ENCODE results near the gene STT3B.

The STT3B gene

DNA sequence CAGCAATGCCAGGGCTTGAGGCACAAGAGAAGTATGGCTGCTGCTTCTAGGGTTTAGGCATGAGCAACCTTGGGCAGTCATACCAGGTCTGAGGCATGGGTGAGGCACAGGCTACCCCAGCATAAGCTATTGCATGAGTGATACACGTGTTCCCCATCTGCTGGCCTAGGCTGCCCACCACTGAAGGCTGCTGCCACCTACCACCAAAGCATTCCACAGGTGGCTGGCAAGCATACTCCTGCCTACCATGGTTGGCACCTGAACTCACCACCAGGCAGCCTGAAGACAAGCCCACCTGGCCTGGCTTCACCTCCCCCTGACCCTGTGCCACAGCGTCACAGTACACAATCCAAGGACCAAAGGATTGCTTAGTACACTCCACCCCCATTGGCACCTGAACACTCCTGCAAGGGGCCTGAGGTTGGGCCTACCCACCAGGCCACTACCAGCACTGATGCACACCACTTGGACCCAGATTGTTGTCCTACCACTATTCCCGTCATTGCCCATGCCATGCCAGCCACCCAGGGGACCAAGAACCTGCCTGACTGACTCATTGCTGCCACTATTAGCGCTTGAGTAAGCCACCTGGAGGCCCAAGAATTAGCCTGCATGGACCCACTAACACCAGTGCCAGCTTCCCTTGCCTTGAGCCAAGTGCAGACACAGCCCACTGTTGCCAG is 115.7 kb downstream of the STT3B start:
- no peak overlapping the region for H3K4me3 ChIP-seq (ENCODE audit: low read depth, low read length)
- H3K27ac ChIP-seq (ENCODE audit: low read depth, low read length) = no peak overlapping the region
- no peaks in the 10 kb centered on the region for H3K27me3 ChIP-seq (ENCODE audit: control insufficient read depth, insufficient read depth, low read length)
- H3K9me3 ChIP-seq (ENCODE audit: control insufficient read depth, insufficient read depth, low read length) = peaks cover 18% of the 10 kb centered on the region
- H3K36me3 ChIP-seq (ENCODE audit: control insufficient read depth, insufficient read depth, low read length) = peaks cover 13% of the 10 kb centered on the region
- no peak overlapping the region for H3K9ac ChIP-seq (ENCODE audit: low read depth, low read length)
- no peaks in the 10 kb centered on the region for H3K4me1 ChIP-seq (ENCODE audit: control insufficient read depth, insufficient read depth, low read length)

DNA sequence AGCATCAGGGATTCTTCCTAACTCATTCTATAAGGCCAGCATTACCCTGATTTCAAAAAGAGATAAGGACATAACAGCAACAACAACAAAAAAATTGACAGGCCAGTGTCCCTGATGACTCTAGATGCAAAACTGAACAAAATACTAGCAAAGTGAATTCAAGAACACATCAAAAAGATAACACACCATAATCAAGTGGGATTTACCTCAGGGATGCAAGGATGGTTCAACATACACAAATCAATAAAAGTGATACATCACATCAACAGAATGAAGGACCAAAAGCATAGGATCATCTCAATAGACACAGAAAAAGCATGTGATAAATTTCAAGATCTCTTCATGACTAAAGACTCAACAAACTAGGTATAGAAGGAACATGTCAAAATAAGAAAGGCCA is 119.6 kb downstream of the STT3B start:
- H3K9me3 ChIP-seq (ENCODE audit: control insufficient read depth, insufficient read depth, low read length) = peaks cover 33% of the 10 kb centered on the region

DNA sequence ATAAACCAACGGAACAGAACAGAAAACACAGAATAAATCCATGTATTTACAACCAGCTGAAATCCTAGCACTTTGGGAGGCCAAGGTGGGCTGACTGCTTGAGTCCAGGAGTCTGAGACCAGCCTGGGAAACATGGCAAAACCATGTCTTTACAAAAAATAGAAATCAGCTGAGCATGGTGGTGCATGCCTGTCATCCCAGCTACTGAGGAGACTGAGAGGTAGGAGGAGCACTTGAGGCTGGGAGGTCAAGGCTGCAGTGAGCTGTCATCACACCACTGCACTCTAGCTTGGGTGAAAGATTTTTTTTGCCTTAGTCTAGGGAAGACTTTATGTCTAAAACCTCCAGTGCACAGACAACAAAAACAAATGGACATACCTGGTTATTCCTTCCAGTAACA is 120.7 kb downstream of the STT3B start:
- Histone ChIP-seq H3K4me1 (ENCODE audit: control insufficient read depth, insufficient read depth, low read length) (no peaks in the 10 kb centered on the region), H3K27ac (ENCODE audit: low read depth, low read length) (no peak overlapping the region), H3K9me3 (ENCODE audit: control insufficient read depth, insufficient read depth, low read length) (peaks cover 30% of the 10 kb centered on the region), H3K4me3 (ENCODE audit: low read depth, low read length) (no peak overlapping the region), H3K9ac (ENCODE audit: low read depth, low read length) (no peak overlapping the region), H3K27me3 (ENCODE audit: control insufficient read depth, insufficient read depth, low read length) (no peaks in the 10 kb centered on the region), H3K36me3 (ENCODE audit: control insufficient read depth, insufficient read depth, low read length) (peaks cover 2% of the 10 kb centered on the region; the same call in 1 of the 2 replicates)

More for the DNA sequence above, 119.6 kb downstream of the STT3B start:
- Histone ChIP-seq H3K4me3 (ENCODE audit: low read depth, low read length) (no peak overlapping the region), H3K9ac (ENCODE audit: low read depth, low read length) (no peak overlapping the region), H3K27ac (ENCODE audit: low read depth, low read length) (no peak overlapping the region), H3K4me1 (ENCODE audit: control insufficient read depth, insufficient read depth, low read length) (no peaks in the 10 kb centered on the region), H3K36me3 (ENCODE audit: control insufficient read depth, insufficient read depth, low read length) (peaks cover 9% of the 10 kb centered on the region), H3K27me3 (ENCODE audit: control insufficient read depth, insufficient read depth, low read length) (no peaks in the 10 kb centered on the region)

DNA sequence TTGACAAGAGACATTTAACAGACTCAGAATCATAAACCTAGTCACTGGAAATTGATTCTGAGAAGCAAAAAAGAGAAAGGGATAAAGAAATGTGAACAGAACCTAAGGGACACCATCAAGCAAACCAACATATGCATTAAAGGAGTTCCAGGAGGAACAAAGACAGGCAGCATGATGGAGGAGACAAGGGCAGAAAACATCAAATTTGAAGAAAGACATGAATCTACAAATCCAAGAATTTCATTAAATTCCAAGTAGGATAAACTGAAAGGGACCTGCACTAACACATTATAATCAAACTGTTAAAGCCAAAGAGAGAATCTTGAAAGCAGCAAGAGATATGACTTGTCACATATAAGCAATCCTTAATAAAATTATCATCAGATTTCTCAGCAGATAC is 122.3 kb downstream of the STT3B start:
- no peak overlapping the region for H3K4me3 ChIP-seq (ENCODE audit: low read depth, low read length)
- no peaks in the 10 kb centered on the region for H3K27me3 ChIP-seq (ENCODE audit: control insufficient read depth, insufficient read depth, low read length)
- no peak overlapping the region for H3K27ac ChIP-seq (ENCODE audit: low read depth, low read length)
- peaks cover 8% of the 10 kb centered on the region for H3K36me3 ChIP-seq (ENCODE audit: control insufficient read depth, insufficient read depth, low read length)
- no peak overlapping the region for H3K9ac ChIP-seq (ENCODE audit: low read depth, low read length)
- H3K4me1 ChIP-seq (ENCODE audit: control insufficient read depth, insufficient read depth, low read length) = no peaks in the 10 kb centered on the region
- H3K9me3 ChIP-seq (ENCODE audit: control insufficient read depth, insufficient read depth, low read length) = peaks cover 30% of the 10 kb centered on the region

DNA sequence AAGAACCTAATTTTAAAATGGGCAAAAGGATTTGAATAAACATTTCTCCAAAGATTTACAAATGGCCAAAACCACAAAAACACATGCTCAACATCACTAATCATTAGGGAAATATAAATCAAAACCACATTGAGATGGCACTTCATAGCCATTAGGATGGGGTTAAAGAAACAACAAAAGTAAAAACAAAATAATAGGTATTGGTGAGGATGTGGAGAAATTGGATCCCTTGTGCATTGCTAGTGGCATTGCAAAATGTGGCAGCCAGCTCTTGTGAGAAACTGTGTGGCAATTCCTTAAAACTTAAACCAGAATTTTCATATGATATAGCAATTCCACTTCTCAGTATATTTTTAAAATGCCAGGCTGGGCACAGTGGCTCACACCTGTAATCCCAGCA is 126.5 kb downstream of the STT3B start:
- no peak overlapping the region for H3K4me3 ChIP-seq (ENCODE audit: low read depth, low read length)
- no peak overlapping the region for H3K27ac ChIP-seq (ENCODE audit: low read depth, low read length)
- peaks cover 7% of the 10 kb centered on the region for H3K9me3 ChIP-seq (ENCODE audit: control insufficient read depth, insufficient read depth, low read length)
- no peak overlapping the region for H3K9ac ChIP-seq (ENCODE audit: low read depth, low read length)
- peaks cover 39% of the 10 kb centered on the region for H3K36me3 ChIP-seq (ENCODE audit: control insufficient read depth, insufficient read depth, low read length)
- H3K4me1 ChIP-seq (ENCODE audit: control insufficient read depth, insufficient read depth, low read length) = peaks cover 8% of the 10 kb centered on the region
- no peaks in the 10 kb centered on the region for H3K27me3 ChIP-seq (ENCODE audit: control insufficient read depth, insufficient read depth, low read length)

DNA sequence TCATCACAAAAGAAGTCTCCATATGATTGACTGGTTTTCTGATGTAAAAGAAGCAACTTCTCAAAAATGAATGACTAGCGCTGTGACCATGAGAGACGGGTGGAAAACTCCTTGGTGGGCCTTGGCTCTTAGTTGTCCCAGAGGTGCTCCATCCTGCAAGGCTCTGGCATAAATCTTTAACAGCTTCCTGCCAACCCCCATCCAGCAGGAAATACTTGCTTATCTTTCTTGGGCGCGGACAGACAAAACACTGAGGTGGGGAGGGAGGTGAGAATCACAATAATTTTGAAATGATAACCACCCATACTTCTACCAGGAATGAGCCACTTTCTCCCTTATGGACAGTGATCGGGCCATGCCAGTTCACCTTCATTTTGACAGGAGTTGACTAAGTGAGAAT is 128.6 kb downstream of the STT3B start:
- H3K27me3 ChIP-seq (ENCODE audit: control insufficient read depth, insufficient read depth, low read length) = no peaks in the 10 kb centered on the region
- no peak overlapping the region for H3K4me3 ChIP-seq (ENCODE audit: low read depth, low read length)
- H3K9ac ChIP-seq (ENCODE audit: low read depth, low read length) = no peak overlapping the region
- peaks cover 39% of the 10 kb centered on the region for H3K36me3 ChIP-seq (ENCODE audit: control insufficient read depth, insufficient read depth, low read length)
- H3K27ac ChIP-seq (ENCODE audit: low read depth, low read length) = no peak overlapping the region
- peaks cover 8% of the 10 kb centered on the region for H3K4me1 ChIP-seq (ENCODE audit: control insufficient read depth, insufficient read depth, low read length)
- no peaks in the 10 kb centered on the region for H3K9me3 ChIP-seq (ENCODE audit: control insufficient read depth, insufficient read depth, low read length)

DNA sequence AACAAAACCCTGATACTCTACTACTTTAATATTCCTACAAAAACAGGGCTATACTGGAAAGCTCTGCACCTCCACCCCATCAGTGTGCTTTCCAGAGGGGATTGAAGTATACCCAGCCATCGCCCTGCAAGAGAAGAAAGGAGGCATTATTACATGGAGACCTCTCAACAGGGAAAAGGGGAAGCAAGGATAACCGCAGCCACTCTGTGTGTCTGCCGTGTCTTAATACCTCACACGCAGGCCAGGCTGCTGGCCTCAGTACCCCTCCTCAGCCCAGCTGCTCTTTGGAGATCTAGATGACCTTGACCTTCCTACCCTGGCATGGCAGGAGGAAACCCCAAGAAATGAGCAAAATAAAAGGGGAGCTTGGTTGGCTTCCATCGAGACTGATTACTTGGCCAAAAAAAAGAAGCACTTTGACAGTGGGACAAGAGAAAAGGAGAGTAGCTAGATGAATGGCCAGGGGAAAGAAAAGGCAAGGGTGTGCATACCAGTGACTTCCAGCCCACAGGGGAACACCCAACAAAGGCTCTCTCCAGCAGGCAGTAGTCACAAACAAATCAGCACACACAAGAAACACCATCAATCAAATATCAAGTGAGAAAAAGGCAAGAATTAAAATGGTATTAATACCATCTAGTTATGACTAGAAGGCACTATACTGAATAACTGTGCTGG is 129.4 kb downstream of the STT3B start:
- Histone ChIP-seq H3K27ac (ENCODE audit: low read depth, low read length) (no peak overlapping the region), H3K4me1 (ENCODE audit: control insufficient read depth, insufficient read depth, low read length) (peaks cover 8% of the 10 kb centered on the region), H3K9me3 (ENCODE audit: control insufficient read depth, insufficient read depth, low read length) (no peaks in the 10 kb centered on the region), H3K4me3 (ENCODE audit: low read depth, low read length) (no peak overlapping the region), H3K27me3 (ENCODE audit: control insufficient read depth, insufficient read depth, low read length) (no peaks in the 10 kb centered on the region), H3K36me3 (ENCODE audit: control insufficient read depth, insufficient read depth, low read length) (peaks cover 44% of the 10 kb centered on the region), H3K9ac (ENCODE audit: low read depth, low read length) (no peak overlapping the region)

DNA sequence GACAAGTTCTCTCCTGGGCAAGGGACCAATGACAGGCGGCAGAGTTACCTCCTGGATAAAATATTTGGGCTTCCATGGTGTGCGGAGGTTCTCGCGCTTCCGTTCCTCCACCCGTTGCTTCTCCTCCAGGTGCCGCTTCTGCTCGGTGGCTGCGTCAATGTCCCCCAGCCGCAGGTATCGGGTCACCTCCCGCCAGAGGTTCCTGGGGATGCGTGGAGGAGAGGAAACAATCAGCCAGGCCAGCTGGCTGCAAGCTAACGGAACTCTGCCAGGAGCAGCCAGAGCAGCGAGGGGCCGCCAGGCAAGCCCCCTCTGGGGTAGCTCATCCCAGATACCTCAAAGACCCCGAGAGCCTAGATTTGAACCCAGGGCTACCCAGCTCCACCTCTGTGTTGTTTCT is 131.3 kb downstream of the STT3B start:
- Histone ChIP-seq H3K4me1 (ENCODE audit: control insufficient read depth, insufficient read depth, low read length) (peaks cover 8% of the 10 kb centered on the region), H3K4me3 (ENCODE audit: low read depth, low read length) (no peak overlapping the region), H3K9me3 (ENCODE audit: control insufficient read depth, insufficient read depth, low read length) (no peaks in the 10 kb centered on the region), H3K9ac (ENCODE audit: low read depth, low read length) (no peak overlapping the region), H3K36me3 (ENCODE audit: control insufficient read depth, insufficient read depth, low read length) (peaks cover 50% of the 10 kb centered on the region), H3K27ac (ENCODE audit: low read depth, low read length) (no peak overlapping the region), H3K27me3 (ENCODE audit: control insufficient read depth, insufficient read depth, low read length) (no peaks in the 10 kb centered on the region)

DNA sequence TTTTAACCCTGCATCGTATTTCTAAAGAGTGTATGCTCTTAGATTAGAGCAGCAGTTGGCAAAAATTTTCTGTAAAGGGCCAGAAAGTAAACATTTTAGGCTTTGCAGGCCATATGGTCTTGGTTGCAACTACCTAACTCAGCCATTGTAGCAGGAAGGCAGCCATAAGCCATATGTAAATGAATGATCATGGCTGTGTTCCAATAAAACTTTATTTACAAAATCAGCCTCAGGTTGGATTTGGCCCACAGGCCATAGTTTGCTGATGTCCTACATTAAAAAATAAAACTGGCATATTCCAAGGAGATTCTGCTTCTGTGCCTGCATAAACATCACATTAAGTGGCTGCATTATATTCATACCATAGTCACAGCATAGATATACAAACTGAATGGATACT is 134.9 kb downstream of the STT3B start:
- Histone ChIP-seq H3K36me3 (ENCODE audit: control insufficient read depth, insufficient read depth, low read length) (peaks cover 39% of the 10 kb centered on the region), H3K4me1 (ENCODE audit: control insufficient read depth, insufficient read depth, low read length) (no peaks in the 10 kb centered on the region; the same call in 1 of the 2 replicates), H3K4me3 (ENCODE audit: low read depth, low read length) (no peak overlapping the region), H3K9ac (ENCODE audit: low read depth, low read length) (no peak overlapping the region), H3K9me3 (ENCODE audit: control insufficient read depth, insufficient read depth, low read length) (no peaks in the 10 kb centered on the region), H3K27me3 (ENCODE audit: control insufficient read depth, insufficient read depth, low read length) (no peaks in the 10 kb centered on the region), H3K27ac (ENCODE audit: low read depth, low read length) (no peak overlapping the region)

DNA sequence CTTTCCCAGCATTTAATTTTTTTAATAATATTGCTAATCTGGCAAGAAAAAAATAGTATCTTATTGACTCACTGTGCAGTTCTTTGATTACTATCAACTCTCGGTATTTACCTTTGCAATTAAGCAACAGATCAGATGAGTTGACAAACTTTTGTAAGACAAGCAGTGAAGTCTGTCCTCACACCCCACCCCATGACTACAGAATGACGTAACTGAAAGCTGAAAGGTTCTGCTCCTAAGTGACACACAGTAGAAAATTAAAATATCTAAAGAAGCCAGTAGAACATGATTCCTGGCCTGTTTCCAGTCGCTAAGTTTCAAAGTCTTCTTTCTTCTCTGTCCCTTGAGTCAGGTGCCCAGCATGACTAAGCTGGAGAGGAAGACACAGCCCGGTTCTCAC is 135.5 kb downstream of the STT3B start:
- H3K9ac ChIP-seq (ENCODE audit: low read depth, low read length) = no peak overlapping the region
- H3K36me3 ChIP-seq (ENCODE audit: control insufficient read depth, insufficient read depth, low read length) = peaks cover 35% of the 10 kb centered on the region
- no peaks in the 10 kb centered on the region for H3K9me3 ChIP-seq (ENCODE audit: control insufficient read depth, insufficient read depth, low read length)
- no peaks in the 10 kb centered on the region; the same call in 1 of the 2 replicates for H3K4me1 ChIP-seq (ENCODE audit: control insufficient read depth, insufficient read depth, low read length)
- no peak overlapping the region for H3K4me3 ChIP-seq (ENCODE audit: low read depth, low read length)
- H3K27me3 ChIP-seq (ENCODE audit: control insufficient read depth, insufficient read depth, low read length) = no peaks in the 10 kb centered on the region
- no peak overlapping the region for H3K27ac ChIP-seq (ENCODE audit: low read depth, low read length)

DNA sequence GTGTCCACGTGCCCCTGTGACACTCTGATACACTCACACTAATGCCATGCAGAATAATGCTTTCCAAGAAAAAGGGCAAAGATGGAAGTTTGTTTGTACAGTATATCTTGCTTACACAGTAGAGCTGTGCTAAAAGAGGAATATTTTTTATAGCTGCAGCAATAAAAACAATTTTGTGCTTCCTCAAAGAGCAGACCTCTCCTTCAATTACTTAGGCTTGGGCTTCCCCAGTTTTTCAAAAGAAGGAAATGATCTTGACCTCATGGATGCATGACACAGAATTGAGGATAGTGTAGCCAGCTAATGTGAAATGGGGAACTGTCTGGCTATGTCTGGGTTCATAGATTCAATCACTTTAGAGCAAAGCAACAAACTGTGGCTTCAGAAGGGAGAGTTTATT is 137.4 kb downstream of the STT3B start:
- no peaks in the 10 kb centered on the region; the same call in 1 of the 2 replicates for H3K4me1 ChIP-seq (ENCODE audit: control insufficient read depth, insufficient read depth, low read length)
- H3K9ac ChIP-seq (ENCODE audit: low read depth, low read length) = no peak overlapping the region

More for the DNA sequence above, 137.4 kb downstream of the STT3B start:
- H3K27ac ChIP-seq (ENCODE audit: low read depth, low read length) = no peak overlapping the region
- no peaks in the 10 kb centered on the region for H3K27me3 ChIP-seq (ENCODE audit: control insufficient read depth, insufficient read depth, low read length)
- H3K4me3 ChIP-seq (ENCODE audit: low read depth, low read length) = no peak overlapping the region
- H3K9me3 ChIP-seq (ENCODE audit: control insufficient read depth, insufficient read depth, low read length) = no peaks in the 10 kb centered on the region
- peaks cover 29% of the 10 kb centered on the region for H3K36me3 ChIP-seq (ENCODE audit: control insufficient read depth, insufficient read depth, low read length)

Data from HUES48 (cell line).